Thyroid gland (tissue), 4 donors: Measurements from ENCODE around the gene APMAP. TPM values are rescaled to one million over a fixed set of nuclear protein-coding genes. Genes with fewer than 3 reads are reported as not detected.

Source experiments
- DNase-seq, 2 donors: peaks; one replicate each; pipeline ENCODE4 v3.0.0-alpha.2; 2019
- H3K27ac ChIP-seq, 3 donors: fragments of 200-600 bp; sonication (generic); 1 replicate in 2 of 3; 2 replicates in 1 of 3; pipeline ENCODE4 v1.5.1; 2016 to 2019; ENCODE audit warnings: mild to moderate bottlenecking in 1 of 3, moderate library complexity in 1 of 3
- H3K27me3 ChIP-seq: fragments of 200-600 bp; sonication (generic); one replicate; pipeline ENCODE4 v1.5.1; 2019
- H3K36me3 ChIP-seq, 2 donors: fragments of 200-600 bp; sonication (generic); one replicate each; pipeline ENCODE4 v1.5.1; 2016 to 2019
- H3K4me1 ChIP-seq, 2 donors: fragments of 200-600 bp; sonication (generic); one replicate each; pipeline ENCODE4 v1.5.1; 2017 to 2019
- H3K4me3 ChIP-seq, 3 donors: fragments of 200-600 bp; sonication (generic); replicated peaks in 1 of 3; 1 replicate in 2 of 3; 2 replicates in 1 of 3; pipeline ENCODE4 v1.5.1; 2016; ENCODE audit warnings: mild to moderate bottlenecking in 1 of 3
- H3K9me3 ChIP-seq: fragments of 200-600 bp; sonication (generic); one replicate; pipeline ENCODE4 v1.5.1; 2017
- POLR2A ChIP-seq, 2 donors: fragments of 450-650 bp; IDR thresholded peaks; one replicate each; pipeline ENCODE4 v1.6.1; 2017; ENCODE audit warnings: antibody characterized with exemption in 2 of 2, mild to moderate bottlenecking in 2 of 2, moderate library complexity in 1 of 2
- WGBS, 2 donors: methylation state at CpG; one replicate each; pipeline ENCODE4 v1.1.5; 2017; 5-methylcytosine and 5-hydroxymethylcytosine counted together
- intact Hi-C: fragments of 100-400 bp; cut with DNase I; formaldehyde crosslinking; loops from one replicate; pipeline ENCODE4 v1.15.1; 2023
- total RNA-seq, 4 donors: library from RNA; depleted of rRNA; stranded (reverse); fragments of >200 nt; gene quantifications; one replicate each; pipeline ENCODE4 v1.2.3, GENCODE V29; 2016
- TF ChIP-seq, protein P1 (sequence below), 6 experiments: fragments of 200-600 bp in 3 of 6; fragments of 450-650 bp in 3 of 6; sonication (generic) in 3 of 6; IDR thresholded peaks; one replicate each; pipeline ENCODE4 v1.5.1; 2016 to 2019; ENCODE audit warnings: antibody characterized with exemption in 6 of 6, mild to moderate bottlenecking in 2 of 6, inconsistent platforms in 1 of 6, moderate library complexity in 1 of 6

Gene APMAP, protein sequence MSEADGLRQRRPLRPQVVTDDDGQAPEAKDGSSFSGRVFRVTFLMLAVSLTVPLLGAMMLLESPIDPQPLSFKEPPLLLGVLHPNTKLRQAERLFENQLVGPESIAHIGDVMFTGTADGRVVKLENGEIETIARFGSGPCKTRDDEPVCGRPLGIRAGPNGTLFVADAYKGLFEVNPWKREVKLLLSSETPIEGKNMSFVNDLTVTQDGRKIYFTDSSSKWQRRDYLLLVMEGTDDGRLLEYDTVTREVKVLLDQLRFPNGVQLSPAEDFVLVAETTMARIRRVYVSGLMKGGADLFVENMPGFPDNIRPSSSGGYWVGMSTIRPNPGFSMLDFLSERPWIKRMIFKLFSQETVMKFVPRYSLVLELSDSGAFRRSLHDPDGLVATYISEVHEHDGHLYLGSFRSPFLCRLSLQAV
- 100 to 1,000 TPM; 171 to 205 (median 186) TPM for total RNA-seq

DNA sequence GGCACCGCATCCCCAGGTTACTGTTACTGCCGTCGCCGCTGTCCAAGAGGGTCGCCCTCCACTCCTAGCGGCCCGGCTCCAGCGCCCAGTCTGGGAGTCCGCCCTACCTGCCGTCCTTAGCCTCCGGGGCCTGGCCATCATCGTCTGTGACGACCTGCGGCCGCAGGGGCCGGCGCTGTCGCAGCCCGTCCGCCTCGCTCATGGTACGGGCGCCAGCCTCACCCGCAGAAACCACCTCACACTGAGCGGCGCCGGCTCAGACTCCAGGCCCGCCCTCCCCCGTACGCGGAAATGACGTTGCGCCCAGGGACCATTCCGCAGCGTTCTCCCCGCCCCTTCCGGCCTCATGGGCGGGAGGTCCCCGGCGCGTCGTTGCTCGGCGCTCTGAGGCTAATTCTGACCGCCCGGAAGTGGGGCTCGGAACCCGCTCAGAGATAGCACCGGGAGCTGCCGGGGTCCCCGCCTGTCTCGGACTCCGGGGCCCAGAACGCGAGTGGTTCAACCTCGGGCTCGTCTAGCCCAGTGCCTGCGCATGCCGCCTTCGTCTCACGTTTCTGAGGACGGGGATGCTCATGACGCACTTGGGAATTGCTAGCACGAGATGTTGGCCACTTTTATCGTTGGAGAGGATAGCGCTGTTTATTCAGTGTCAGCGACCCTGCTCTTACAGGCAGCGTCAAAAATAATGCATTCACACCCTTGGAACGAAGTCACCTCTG, at the start of gene APMAP:
Gene APMAP, minus strand, starts transcription at position 265 of the 719 bp plus-strand sequence. Its CDS starts 63 bp downstream, at position 202.
- H3K4me3 ChIP-seq, result peak within 1 kb of the TSS; percentile 49 to 91 (median 71)
- H3K36me3 ChIP-seq, result no peaks in the 10 kb centered on the region
- H3K27me3 ChIP-seq, result no peaks in the 10 kb centered on the region
- peaks cover 52 to 57% of the 10 kb centered on the region in 2 donors for H3K4me1 ChIP-seq
- peak within 1 kb of the TSS; percentile 82 to 95 (median 88) for H3K27ac ChIP-seq
- 0 to 1% methylated on average over 8 to 32 of the region's 69 CpGs for WGBS, 2 donors
- peak; percentile 96 for DNase-seq
- H3K9me3 ChIP-seq, result no peaks in the 10 kb centered on the region
- intact Hi-C loops, result loop anchor here (5.0 kb wide), 1 partner anchor 405 kb away; no protein-coding TSS in a partner anchor
- TF ChIP-seq, protein P1, sequence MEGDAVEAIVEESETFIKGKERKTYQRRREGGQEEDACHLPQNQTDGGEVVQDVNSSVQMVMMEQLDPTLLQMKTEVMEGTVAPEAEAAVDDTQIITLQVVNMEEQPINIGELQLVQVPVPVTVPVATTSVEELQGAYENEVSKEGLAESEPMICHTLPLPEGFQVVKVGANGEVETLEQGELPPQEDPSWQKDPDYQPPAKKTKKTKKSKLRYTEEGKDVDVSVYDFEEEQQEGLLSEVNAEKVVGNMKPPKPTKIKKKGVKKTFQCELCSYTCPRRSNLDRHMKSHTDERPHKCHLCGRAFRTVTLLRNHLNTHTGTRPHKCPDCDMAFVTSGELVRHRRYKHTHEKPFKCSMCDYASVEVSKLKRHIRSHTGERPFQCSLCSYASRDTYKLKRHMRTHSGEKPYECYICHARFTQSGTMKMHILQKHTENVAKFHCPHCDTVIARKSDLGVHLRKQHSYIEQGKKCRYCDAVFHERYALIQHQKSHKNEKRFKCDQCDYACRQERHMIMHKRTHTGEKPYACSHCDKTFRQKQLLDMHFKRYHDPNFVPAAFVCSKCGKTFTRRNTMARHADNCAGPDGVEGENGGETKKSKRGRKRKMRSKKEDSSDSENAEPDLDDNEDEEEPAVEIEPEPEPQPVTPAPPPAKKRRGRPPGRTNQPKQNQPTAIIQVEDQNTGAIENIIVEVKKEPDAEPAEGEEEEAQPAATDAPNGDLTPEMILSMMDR (IDR thresholded peaks at IDR 0.05), result peak in 1 of 6 experiments; percentile 7
- TF ChIP-seq POLR2A (IDR thresholded peaks at IDR 0.05), result peak; percentile 95 to 100

DNA sequence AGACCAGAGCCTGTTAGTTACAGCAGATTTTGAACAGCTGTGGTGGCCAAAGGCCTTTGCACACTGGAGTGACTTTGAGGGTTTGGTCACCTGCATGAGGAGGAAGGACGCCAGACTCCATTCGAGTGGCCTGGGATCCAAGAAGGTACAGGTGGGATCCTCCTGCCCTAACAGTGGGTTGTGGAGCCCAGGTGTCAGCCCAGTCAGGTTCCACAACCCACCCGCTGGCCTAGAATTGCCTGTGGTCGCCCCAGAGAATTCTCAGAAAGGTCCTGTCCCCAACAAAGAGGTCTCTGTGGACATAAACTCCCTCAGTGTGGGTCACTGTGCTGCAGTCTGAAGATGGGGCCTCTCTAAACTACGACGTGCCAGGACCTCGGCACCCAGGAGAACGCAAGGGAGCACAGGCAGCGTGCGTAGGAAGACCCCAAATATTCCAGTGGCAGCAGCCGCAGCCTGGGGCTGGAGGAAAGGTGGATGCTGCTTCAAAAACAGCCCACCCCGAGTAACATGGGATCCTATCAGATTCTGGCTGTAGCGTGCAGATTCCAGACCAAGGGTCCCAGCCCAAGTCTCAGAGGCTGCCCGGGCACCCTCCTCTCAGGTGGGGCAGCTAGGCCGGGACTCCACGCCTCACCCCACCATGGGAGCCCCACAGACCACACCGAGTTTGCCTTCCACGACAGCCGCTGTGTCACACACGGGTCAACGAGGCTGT, 49.4 kb upstream of the APMAP start:
- TF ChIP-seq POLR2A (IDR thresholded peaks at IDR 0.05), result no peak
- TF ChIP-seq, protein P1 (IDR thresholded peaks at IDR 0.05), result no peak
- no peak overlapping the region for H3K4me3 ChIP-seq
- H3K4me1 ChIP-seq, result peaks cover 59 to 75% of the 10 kb centered on the region in 2 donors
- no peaks in the 10 kb centered on the region for H3K9me3 ChIP-seq
- H3K27ac ChIP-seq, result peak overlapping the region; percentile 93 to 97 (median 94)
- WGBS, 2 donors, result 85 to 91% methylated on average over 13 to 20 of the region's 21 CpGs
- DNase-seq, result no peak
- intact Hi-C loops, result no loop called here
- H3K36me3 ChIP-seq, result peaks cover 3 to 4% of the 10 kb centered on the region in 2 donors
- no peaks in the 10 kb centered on the region for H3K27me3 ChIP-seq

DNA sequence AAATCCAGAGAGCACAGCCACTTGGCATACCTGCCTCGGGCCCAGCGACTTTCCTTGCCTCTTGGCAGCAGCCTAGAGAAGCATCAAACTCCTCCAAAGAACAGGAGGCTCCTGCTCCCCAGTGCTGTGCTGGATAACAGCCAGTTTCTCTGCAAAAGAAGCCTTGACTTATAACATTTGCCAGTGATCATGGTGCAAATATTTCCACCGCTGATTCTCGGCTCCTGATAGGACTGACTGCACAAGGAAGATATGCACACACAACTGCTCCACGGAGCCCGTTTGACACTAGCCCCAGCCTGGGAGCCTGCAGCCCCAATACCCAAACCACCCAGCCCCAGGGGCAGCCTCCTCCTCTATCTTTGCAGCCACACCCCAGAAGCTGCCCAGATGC, 47.9 kb upstream of the APMAP start:
- H3K9me3 ChIP-seq, result no peaks in the 10 kb centered on the region
- TF ChIP-seq POLR2A (IDR thresholded peaks at IDR 0.05), result peak in 1 of 2 donors; percentile 7
- TF ChIP-seq, protein P1 (IDR thresholded peaks at IDR 0.05), result no peak
- DNase-seq, result peak; percentile 91
- H3K36me3 ChIP-seq, result no peaks in the 10 kb centered on the region
- WGBS, 2 donors, result 12% methylated on average over 6 of the region's 6 CpGs
- no peaks in the 10 kb centered on the region for H3K27me3 ChIP-seq
- peak overlapping the region; percentile 93 to 97 (median 94) for H3K27ac ChIP-seq
- H3K4me3 ChIP-seq, result no peak overlapping the region
- intact Hi-C loops, result no loop called here
- H3K4me1 ChIP-seq, result peaks cover 71 to 87% of the 10 kb centered on the region in 2 donors

DNA sequence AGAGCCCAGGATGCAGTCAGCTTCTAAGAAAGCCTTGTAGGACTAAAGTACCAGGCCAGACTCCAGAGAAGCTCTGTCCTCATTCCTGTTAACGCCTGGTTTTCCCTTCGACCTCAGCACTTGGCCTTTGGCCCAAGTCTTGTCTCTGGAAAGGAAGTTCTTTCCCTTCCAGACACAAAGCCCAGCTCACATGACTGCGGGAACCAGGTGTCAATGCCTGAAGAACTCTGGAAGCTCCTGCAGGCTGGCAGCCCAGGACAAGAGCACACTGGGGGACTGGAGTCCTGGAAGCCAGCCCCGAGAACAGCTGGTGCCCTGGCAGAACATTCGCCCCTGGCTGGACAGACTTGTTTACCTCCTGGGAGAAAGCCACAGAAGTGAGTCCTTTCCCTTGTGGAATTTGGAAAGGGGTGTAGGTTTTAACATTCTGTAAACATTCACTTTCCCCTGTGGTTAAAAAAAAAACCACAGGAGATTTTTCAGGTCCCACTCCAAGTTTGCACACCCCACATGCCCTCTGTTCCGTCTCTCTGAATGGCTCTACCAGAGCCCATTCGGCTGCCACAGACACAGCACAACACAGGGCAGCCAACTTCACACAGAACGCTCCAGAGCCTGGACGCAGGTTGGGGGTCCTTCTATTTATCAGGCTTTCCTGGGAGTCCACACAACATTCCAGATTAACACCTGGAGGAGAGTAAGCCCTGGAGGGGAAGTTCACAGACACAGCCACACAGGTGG, 47.3 kb upstream of the APMAP start:
- WGBS, 2 donors, result 7 to 20% methylated on average over 9 of the region's 9 CpGs
- intact Hi-C loops, result no loop called here
- peaks cover 72 to 92% of the 10 kb centered on the region in 2 donors for H3K4me1 ChIP-seq
- no peaks in the 10 kb centered on the region for H3K36me3 ChIP-seq
- peak overlapping the region; percentile 93 to 97 (median 94) for H3K27ac ChIP-seq
- no peaks in the 10 kb centered on the region for H3K9me3 ChIP-seq
- no peaks in the 10 kb centered on the region for H3K27me3 ChIP-seq
- DNase-seq, result peak; percentile 97 to 98
- no peak overlapping the region for H3K4me3 ChIP-seq
- TF ChIP-seq, protein P1 (IDR thresholded peaks at IDR 0.05), result peak in 2 of 6 experiments; percentile 20 to 30
- TF ChIP-seq POLR2A (IDR thresholded peaks at IDR 0.05), result peak in 1 of 2 donors; percentile 22
